ENCODE measurements around the gene CMTM7.

DNA sequence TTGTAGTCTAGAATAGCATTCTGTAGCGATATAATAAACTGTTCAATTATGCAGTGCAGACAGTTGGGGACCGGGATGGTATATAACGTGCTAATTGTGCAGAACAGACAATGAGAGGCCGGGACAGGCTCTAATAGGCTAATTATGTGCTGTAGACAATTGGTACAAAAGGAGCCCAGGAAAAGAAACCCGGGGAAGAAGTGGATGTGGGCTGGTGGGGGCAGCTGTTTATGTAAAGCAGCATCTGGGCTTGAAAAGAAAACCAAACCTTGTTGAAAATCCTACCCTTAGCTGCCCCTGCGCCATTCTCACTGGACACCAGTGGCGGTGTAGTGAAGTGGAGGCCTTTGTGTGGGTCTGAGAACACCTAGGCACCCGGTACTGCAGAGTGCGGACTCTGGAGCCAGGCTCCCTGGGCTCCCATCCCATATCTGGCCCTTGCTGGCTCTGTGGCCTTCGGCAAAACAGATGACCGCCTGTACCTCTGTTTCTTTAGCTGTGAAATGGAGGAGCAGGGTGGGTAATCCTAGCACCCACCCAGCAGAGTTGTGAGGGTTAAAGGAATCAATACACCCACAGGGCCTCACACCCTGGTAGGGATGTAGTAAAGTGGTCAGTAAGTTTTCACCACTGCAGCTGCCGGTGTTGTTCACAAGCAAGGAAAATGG, 59.5 kb downstream of the CMTM7 start:
- no peak for TF ChIP-seq POLR2A (IDR thresholded peaks at IDR 0.05)
- TF ChIP-seq, protein P1, sequence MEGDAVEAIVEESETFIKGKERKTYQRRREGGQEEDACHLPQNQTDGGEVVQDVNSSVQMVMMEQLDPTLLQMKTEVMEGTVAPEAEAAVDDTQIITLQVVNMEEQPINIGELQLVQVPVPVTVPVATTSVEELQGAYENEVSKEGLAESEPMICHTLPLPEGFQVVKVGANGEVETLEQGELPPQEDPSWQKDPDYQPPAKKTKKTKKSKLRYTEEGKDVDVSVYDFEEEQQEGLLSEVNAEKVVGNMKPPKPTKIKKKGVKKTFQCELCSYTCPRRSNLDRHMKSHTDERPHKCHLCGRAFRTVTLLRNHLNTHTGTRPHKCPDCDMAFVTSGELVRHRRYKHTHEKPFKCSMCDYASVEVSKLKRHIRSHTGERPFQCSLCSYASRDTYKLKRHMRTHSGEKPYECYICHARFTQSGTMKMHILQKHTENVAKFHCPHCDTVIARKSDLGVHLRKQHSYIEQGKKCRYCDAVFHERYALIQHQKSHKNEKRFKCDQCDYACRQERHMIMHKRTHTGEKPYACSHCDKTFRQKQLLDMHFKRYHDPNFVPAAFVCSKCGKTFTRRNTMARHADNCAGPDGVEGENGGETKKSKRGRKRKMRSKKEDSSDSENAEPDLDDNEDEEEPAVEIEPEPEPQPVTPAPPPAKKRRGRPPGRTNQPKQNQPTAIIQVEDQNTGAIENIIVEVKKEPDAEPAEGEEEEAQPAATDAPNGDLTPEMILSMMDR (IDR thresholded peaks at IDR 0.05): no peak

Measured in adrenal gland (tissue), 5 donors.